ENCODE data around the gene GARIN5B.
"Not testable (repeated sequence)": the region's sequence is repeated elsewhere in the genome, so short reads cannot be mapped to it uniquely, and the experiment has no call there.

Gene GARIN5B

DNA sequence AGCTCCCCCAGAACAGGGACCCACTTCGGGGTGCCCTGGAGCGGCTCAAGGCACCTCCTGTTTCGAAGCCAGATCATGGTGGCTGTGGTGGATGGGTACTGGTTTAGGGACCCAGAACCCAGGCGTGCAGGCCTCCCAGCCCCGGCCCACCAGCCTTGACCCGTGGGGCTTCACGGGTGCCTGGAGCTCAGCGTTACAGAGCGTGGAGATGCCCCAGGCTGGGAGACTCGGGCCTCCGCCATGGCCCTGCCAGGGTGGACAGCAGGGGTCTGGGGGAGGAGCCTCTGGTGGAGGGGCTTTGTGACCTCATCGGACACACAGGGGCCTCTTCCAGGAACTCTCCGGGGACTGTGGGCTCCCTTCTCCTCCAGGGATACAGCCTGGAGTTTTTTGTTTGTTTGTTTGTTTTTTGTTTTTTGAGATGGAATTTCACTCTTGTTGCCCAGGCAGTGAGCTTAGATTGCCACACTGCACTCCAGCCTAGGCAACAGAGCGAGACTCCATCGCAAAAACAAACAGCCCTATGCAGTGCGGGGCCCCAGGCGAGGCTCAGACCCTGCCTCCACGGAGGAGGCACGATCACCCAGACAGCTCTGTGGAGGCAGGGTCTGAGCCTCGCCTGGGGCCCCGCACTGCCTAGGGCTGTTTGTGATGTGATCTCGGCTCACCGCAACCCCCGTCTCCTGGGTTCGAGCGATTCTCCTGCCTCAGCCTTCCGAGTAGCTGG, at the start of gene GARIN5B:
Gene GARIN5B (minus strand): TSS at position 271 of the 727 bp plus-strand sequence. CDS start 194 bp downstream, at position 77.
- DNase-seq: no peak

DNA sequence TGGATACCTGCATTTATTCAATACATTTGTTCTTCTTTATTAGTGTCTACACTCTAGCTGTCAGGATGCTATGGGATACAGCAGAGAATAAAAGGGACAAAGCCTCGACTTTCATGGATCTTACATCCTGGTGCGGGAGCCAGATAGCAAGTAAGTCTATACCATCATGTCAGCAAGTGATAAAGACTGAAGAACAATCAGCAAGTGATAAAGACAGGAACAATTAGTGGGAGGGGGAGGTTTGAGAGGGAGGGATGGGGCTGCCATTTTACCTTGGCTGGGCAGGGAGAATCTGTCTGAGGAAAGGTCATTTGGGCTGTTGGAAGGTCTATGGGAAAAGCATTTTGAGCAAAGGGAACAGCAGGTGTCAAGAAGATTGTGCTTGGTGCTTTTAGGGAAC, 47.1 kb upstream of the GARIN5B start:
- no peak for DNase-seq

DNA sequence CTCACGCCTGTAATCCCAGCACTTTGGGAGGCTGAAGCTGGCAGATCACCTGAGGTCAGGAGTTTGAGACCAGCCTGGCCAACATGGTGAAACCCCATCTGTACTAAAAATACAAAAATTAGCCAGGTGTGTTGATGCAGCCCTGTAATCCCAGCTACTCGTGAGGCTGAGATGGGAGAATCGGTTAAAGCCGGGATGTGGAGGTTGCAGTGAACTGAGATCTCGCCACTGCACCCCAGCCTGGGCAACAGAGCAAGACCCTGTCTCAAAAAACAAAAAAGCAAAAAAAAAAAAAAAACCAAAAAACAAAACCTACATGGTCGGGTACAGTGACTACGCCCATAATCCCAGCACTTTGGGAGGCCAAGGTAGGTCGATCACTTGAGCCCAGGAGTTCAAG, 46.1 kb upstream of the GARIN5B start:
- not testable (repeated sequence) for DNase-seq

DNA sequence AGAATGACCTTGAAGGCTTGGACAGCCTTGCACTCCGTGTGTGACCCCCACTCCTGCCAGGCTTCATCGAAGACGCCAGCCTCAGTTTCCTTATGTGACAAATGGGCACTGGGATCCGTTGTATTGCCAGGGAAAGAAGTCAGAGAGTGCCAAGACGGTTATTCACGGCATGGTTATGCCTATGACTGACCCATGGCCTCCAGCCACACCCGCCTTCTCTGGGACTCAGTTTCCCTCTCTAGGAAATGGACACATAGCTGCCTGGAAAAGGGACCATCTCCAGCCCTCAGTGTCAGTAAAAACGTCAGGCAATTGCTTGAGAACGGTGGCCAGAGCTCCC, 45.4 kb upstream of the GARIN5B start:
- DNase-seq: no peak

DNA sequence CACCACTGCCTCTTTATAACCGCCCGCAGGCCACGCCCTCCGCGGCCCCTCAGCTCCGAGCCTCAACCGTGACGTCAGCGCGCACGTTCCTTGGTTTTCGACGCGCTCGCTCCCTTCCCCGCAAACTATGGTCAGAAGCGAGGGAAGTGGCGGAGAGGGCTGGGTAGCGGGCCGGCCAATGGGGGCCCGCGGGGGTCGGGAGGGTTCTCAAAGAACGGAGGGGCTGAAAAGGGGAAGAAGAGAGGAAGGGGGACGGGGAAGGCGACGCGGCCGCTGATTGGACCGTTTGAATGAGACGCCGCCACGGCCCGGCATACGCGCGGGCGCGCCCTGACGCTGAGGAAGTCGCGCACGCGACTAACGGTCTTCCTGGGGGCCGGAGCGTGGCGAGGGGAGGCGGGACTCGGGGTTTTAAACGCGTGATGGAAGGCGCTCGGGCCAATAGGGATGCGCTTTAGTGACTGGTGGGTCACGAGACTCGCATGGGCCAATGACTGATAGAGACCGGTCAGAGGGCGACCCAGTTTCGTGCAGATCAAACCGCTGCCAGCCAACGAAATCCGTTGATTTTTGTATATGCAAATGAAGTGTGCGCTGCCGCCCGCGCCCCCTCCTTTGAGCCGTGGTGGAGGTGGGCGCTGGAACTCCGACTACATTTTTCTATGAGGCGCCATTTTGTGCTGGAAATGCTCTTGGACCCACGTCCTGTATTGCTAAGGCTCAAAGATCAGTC, 44.9 kb upstream of the GARIN5B start:
- peak; percentile 100 for DNase-seq

DNA sequence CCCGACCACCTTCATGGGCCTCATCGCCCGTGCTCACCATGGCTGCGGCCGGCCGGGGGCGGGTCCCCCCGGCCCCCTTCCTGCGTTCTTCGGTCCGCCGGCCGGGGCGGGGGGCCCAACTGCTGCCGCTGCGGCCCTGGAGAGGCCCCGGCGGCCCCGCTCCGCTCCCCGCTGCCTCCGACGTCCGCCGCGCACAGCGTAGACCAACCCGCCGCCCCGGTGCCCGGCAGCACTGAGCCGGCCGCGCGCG, 44.4 kb upstream of the GARIN5B start, which contains the start of gene UBE2S:
Gene UBE2S (minus strand): TSS at position 239 of the 250 bp plus-strand sequence. CDS start 199 bp downstream, at position 40.
- not testable (repeated sequence) for DNase-seq

DNA sequence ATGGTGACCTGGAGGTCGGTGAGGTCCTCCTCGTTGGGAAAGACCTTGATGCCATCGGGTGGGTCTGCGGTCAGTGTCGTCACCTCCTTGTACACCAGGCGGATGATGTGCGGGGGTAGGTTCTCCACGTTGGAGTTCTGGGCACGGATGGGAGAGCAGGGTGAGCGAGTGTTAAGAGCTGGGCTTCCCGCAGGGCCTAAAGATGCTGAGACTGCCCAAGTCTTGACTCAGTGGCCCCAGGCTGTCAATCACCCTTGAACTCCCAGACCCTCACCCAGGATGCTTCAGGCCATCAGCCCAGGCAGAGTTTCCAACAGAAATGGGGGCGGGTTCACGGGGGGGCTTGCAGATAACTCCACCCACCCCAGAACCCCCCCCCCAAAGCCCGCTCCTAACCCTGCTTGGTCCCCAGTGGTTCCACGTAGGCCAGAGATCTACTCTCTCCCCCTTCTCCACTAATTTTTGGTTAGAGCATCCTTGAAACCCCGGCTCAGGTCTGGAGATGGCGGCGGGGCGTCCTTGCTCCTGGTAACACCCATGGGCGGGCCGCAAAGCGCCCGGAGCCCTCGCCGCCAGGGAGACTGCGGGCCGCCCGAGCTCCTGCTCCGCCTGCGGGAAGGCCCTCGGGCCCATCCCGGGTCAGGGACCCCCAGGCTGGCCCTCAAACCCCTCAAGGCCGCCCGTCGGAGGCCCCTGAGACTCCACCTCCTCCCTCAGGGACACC, 43.9 kb upstream of the GARIN5B start:
- DNase-seq: peak; percentile 32

DNA sequence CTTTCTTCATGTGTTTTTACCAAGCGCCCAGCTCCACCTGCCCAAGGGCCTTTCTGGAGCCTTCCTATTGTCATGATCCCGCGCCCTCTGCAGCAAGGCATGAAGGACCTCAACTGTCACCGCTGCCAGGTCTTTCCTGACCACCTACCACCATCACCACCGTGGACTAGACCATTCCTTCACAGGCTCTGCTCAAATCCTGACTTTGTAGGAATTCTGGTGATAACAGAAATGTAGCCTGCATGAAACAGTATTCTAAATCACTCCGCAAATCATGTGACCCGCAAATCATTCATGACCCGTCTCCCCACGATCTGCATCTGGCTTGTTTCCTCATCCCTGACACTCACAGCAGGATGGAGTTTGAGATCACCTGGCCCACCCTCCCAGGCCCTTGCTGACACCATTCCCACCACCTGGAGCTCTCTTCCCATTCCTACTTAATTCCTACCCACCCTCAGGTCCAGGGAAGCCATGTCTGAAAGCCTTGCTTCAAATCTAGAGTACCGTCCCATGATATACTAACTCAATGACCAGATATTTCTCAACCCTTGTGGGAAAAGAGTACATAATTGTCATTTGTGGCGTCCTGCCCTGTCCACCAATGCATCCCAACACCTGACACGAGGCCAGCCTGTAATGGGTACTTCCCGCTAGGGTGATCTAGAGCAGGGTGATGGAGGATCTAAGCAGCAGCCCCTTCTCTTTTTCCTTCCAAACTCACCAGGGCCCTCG, 43.2 kb upstream of the GARIN5B start:
- no peak for DNase-seq

DNA sequence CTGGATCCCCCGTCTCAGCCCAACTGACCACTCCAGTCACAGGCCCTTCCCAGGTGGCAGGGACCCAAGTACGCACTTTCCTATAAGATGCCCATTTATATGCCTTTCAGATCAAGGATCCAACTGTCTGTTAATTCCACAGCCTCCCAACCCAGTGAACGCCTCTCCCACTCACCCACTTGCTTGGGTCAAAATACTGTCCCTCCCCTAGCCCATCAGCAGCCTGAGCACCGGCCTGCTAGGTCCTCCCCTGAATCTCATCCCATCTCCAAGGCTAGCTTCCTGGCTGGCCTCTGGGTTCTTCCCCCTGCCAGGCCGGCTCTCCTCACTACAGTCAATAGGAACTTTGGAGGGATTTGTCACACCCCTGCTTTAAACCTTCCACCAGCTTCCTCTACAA, 42.6 kb upstream of the GARIN5B start:
- no peak for DNase-seq

DNA sequence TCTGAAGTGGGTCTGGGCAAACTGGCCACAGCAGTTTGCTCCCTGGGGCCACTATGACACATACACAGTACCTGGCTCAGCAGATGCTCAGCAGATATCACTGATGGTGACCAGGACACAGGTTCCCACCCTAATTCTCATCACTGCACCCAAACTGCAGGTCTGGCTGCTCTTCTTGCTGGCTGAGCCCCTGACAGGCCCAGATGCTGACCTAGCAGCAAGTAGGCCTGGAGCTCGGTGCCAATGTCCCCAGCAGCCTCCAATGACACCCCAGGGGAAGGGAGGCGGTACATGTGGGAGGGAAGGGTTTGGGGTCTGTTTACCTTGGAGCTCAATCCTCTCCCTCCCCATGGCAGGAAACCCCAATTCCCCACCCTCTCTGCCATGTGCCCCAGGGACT, 39.4 kb upstream of the GARIN5B start:
- DNase-seq: no peak

DNA sequence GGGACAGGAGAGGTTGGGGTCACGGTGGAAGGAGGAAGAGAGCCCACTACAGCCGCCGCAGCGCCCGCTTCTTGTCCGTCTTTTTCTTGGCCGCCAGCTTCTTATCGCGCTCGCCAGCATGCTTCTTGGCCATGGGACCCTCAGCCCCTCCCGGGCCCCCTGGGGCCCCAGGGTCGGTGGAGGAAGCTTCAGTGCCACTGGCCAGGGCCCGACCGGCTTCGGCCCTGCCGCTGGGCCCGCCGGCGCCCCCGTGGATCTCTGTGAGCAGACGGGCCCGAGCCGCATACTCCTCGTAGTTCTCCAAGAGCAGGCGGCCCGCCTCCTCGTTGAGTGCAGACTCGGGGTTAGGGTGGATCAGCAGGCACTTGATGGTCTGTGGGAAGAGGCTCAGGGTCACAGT, 38.3 kb upstream of the GARIN5B start:
- DNase-seq: not testable (repeated sequence)

DNA sequence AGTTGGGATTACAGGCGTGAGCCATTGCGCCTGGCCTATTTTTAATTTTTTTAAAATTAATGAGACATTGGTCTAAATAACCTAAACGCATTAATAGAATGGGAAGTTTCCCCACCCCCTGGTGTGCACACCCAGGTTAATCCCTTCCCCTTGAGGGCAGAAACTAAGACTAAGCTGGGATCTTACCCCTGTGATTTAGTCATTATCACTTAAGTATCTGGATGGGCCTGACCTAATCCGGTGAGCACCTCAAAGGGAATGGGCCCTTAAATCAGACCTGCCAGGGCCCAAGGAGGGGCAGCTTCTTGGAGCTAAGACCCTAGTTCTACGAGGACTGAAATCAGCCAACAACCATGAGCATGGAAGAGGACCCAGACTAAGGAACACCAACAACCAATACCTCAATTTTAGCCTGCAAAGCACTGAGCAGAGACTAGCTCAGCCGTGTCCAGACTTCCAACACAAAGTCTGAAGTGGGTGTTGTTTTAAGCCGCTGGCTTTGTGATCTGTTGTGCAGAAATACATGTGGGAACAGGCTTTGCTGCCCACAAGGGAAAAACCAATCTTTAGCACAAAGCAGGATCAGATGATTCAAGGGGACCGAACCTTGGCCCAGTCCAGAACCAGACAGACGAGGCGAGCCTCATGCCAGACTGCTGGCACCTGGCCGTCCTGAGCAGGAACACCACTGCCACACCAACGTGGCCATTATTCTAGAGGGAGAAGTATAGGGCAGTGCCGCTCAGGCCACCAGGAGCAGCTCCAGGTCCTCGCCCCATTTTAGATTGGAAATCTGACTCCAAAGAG, 37.4 kb upstream of the GARIN5B start:
- no peak for DNase-seq

DNA sequence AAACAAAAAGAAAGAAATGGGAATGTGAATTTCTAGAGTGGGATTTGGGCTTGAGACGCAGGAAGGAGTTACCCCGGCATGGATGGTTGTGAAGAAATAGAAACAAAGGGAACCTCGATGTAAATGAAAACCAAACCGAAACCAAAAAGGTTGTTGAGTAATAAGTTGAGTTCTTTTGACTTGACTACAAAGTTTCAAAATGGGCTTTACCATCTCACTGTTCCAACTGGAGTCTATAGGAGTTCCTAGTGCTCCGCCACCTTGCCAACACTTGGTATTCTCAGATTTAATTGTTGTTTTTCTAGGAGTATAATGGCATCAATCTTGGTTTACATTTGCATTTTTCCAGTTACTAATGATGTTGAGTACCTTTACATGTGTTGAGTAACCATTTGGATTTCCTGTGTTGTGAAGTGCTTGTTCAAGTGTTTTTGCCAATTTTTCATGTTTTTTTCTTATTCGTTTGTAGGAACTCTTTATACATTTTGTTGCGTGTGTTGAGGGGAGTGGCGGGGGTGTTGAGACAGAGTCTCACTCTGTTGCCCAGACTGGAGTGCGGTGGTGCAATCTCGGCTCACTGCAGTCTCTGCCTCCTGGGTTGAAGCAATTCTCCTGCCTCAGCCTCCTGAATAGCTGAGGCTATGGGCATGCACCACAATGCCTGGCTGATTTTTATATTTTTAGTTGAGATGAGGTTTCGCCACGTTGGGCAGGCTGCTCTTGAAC, 35.3 kb upstream of the GARIN5B start:
- DNase-seq: no peak

DNA sequence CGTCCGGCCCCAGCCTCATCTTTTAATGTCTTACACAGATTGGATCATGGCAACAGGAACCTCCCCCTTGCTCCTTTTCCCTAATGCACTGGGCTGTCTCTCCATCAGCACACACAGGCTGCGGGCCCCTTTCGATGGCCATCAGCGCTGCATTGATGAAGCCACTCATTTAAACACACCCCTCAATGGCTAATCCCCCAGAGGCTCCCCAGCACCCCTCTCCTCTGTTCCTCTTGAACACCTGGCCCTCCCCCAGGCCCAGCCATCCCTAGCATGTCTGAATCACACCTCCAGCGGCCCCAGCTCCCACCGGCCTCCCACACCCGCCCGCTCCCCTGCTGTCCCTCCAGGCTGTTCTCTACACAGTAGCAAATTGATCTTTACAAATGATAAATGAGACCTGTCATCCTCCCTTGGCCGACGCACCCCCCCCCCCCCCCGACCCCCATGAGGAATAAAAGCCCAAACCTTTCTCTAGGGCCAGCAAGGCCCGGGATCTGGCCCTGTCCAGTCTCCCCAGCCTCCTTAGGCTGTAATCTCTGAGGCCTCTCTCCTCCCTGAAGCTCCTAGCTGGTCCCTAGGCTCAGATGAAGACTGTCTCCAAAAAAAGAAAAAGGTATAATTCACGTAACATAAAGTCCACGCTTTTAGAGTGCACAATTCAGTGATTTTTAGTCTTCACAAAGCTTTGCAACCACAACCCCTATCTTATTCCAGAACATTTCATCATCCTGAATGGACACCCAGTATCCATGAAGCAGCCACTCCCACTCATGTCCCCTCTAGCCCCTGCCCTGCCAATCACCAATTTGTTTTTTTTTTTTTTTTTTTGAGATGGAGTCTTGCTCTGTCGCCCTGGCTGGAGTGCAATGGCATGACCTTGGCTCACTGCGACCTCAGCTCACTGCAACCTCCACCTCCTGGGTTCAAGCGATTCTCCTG, 30.0 kb upstream of the GARIN5B start:
- no peak for DNase-seq

DNA sequence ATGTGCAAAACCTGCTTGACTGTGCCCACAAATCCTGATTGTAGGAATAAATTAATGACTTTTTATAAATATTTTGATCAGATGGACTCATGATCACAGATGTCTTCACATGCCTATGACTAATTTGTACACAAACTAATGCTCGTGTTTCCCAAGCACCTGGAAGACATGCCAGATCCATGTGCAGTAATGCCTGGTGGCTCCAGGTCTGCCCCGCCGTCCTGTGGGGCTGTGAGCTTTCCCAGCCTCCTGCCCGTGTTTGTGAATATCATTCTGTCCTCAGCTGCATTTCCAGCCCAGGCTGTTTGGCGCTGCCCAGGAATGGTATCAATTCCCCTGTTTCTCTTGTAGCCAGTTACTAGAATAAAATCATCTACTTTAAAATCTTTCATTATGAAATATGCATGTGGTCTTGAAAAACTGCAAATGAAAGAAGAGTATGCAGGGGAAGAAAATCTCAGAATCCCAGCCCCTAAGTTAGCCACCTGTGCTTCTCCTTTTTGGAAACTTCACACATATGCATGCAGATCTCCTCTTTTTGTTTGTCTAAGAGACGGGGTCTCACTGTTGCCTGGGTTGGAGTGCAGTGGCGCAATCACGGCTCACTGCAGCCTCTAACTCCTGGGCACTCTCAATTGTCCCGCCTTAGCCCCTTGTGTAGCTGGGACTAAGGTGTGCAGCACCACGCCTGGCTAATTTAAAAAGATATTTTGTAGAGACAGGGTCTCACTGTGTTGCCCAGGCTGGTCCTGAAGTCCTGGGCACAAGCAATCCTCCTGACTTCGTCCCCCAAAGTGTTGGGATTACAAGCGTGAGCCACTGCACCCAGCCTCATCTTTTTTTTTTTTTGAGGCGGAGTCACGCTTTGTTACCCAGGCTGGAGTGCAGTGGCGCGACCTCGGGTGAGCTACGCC, 28.9 kb upstream of the GARIN5B start:
- no peak for DNase-seq

DNA sequence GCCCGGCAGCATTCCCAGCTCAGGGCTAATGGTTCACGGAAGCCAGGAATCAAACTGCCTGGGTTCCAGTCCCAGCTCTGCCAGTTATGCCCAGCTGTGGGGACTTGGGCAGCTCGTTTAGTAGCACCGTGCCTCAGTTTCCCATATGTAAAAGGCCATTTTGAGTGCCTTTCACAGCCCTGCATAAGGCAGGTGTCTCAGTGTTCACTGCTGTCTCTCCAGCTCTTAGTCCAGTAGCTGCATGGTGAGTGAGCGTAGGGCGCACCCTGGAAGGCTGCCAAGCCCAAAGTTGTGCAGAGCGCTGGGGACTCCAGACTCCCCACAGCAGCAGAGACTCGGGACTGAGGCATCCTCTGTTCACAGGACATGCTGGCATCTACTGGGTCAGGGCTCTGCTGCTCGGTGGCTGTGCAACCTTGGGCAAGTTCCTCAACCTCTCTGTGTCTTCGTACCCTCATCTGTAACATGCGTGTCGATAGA, 28.2 kb upstream of the GARIN5B start:
- DNase-seq: no peak

DNA sequence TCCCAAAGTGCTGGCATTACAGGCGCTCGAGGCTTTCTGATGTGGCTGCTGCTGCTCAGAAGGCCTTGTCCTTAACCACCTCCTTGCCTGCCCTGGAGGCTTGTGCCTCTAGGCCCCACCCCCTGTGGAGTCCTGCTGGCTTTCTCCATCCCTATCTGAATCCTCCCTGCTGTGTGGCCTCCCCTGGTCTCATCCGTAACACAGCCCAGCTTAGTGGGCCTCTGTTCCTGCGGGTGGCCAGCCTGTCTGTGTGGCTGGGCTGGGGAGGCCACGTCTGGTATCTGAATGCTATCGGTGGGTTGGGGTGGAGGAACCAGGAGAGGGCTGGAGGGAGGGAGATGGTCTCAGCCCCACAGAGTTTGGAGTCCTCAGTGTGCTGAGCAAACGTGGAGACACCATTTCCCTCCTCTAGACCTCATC, 27.4 kb upstream of the GARIN5B start:
- DNase-seq: no peak

DNA sequence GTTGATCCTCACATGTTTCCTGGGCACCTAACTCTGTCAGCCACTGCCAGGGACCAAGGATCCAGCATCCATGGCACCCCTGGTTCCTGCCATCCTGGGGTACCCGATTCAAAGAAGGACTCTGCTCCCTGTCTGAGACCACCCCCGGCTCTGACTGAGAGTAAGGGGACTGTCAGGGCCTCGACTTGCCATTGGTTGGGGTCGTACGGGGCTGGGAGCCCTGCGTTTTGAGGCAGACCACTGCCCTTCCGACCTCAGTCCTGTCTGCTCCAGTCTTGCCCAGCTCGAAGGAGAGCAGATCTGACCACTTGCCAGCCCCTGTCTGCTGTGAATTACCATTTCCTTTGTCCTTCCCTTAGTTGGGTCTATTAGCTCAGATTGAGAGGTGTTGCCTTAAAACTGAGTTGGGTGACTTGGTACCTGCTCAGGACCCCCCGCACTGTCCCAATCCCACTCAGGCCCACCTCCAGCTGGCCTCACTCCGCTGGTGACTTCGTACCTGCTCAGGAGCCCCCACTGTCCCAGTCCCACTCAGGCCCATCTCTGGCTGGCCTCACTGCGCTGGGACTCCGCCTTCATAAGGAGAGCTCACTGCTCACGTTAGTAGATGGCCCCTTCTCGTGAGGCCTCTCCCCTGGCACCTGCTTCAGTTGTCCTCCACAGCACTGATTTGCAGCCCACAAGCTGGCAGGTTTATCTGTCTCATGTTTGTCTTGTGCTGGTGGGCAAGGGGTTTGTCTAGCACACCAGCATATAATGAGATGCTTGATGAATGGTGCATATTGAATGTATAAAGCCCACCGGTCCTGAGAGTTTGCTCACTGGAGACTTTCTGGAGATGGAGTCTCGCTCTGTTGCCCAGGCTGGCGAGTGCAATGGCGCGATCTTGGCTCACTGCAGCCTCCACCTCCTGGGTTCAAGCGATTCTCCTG, 26.6 kb upstream of the GARIN5B start:
- DNase-seq: no peak

Measured in eye (tissue), 1 donor.